GM18519 (cell line): ENCODE measurements around the gene RAPH1.
A peak's percentile ranks its signal among the peaks of the same experiment; 100 is the strongest.

Source experiments
- ATAC-seq: cut with Tn5 transposase; IDR thresholded peaks from one replicate; pipeline ENCODE4 v1.9.1; 2021; ENCODE audit warnings: mild to moderate bottlenecking, moderate library complexity; ENCODE audit not compliant: unreplicated experiment, low FRiP score

RAPH1 gene, protein sequence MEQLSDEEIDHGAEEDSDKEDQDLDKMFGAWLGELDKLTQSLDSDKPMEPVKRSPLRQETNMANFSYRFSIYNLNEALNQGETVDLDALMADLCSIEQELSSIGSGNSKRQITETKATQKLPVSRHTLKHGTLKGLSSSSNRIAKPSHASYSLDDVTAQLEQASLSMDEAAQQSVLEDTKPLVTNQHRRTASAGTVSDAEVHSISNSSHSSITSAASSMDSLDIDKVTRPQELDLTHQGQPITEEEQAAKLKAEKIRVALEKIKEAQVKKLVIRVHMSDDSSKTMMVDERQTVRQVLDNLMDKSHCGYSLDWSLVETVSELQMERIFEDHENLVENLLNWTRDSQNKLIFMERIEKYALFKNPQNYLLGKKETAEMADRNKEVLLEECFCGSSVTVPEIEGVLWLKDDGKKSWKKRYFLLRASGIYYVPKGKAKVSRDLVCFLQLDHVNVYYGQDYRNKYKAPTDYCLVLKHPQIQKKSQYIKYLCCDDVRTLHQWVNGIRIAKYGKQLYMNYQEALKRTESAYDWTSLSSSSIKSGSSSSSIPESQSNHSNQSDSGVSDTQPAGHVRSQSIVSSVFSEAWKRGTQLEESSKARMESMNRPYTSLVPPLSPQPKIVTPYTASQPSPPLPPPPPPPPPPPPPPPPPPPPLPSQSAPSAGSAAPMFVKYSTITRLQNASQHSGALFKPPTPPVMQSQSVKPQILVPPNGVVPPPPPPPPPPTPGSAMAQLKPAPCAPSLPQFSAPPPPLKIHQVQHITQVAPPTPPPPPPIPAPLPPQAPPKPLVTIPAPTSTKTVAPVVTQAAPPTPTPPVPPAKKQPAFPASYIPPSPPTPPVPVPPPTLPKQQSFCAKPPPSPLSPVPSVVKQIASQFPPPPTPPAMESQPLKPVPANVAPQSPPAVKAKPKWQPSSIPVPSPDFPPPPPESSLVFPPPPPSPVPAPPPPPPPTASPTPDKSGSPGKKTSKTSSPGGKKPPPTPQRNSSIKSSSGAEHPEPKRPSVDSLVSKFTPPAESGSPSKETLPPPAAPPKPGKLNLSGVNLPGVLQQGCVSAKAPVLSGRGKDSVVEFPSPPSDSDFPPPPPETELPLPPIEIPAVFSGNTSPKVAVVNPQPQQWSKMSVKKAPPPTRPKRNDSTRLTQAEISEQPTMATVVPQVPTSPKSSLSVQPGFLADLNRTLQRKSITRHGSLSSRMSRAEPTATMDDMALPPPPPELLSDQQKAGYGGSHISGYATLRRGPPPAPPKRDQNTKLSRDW

DNA sequence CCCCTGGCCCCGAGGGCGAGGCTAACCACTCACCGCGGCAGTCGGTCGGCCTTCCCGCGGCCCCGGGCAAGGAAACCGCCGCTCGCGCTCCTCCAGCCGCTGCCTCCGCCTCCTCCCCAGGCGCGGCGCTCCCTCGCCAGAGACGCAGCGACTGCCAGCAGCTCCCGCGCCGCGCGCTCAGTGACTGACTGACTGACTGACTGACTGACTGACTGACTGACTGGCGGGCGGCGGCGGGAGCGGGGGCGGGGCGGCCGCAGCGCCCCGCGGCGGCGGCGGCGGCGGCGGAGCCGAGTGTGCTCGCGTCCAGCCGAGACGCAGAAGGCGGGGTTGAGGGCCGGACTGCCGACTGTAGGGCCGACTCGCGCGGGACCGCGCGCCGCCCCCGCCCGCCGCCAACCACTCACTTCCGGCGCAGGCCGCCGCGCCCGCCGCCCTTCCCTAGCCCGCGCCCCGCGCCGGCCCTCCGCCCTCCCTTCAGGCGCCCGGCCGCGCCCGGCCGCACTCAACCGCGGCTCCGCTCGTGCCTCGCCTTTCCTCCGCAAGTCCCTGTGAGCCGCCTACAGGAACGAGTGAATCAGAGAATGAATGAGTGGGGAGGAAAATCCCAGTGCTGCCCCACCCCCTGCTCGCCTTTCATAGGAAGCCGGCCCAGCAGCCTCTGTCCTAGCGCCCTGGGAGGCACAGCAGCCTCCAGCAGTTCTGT, at the start of gene RAPH1:
Gene RAPH1, minus strand, starts transcription at position 224 of the 706 bp plus-strand sequence. CDS start 39,948 bp downstream, outside the sequence.
- peak; percentile 53 for ATAC-seq

DNA sequence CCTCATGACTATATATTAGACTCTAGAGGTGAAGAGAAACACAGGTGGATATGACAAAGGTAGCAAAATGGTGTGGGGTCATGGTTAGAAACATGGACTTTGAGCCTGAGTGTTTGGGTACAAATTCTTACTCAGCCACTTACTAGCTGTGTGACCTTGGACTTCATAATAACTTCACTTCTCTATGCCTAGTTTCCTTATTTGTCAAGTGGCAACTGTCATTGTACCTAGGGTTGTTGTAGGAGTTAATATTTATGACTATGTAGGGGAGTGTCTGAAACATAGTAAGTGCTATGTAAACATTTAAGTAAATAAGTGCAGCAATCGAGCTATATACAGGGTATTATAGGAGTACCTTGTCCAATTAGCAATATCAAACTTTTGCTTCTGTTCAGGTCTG, 49.7 kb upstream of the RAPH1 start:
- no peak for ATAC-seq

- ATAC-seq: no peak
Observed at GRCh38 chr2:203583701-203584100, 48.6 kb upstream of the RAPH1 start.

DNA sequence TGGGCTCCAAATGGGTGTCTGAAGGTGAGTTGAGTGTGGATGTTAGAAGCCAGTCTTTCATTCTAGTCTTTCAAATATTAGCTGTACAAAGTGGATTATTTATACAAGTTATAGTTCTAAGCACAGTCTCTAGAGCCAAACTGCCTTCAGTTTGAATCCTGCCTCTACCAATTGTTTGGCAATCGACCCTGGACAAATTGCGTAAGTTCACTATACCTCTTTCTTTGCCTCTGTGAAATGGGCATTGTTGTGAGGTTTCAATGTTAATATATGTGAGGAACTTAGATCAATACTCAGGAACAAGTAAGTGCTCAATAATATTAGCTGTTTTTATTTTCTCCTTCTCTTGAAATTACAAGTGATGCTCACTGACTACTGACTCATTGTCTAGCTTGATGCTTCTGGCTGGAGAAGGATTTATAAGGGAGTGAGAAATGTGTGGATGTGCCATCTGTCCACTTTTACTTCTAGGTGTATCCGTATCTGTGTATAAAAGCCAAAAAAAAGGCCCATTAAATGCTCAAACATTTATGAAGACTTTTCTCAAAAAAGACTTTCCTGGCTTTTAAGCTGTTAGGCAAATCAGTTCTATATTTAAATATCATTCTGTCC, 48.1 kb upstream of the RAPH1 start:
- no peak for ATAC-seq

GRCh38 chr2:203582468-203582867, 47.4 kb upstream of the RAPH1 start:
- no peak for ATAC-seq

DNA sequence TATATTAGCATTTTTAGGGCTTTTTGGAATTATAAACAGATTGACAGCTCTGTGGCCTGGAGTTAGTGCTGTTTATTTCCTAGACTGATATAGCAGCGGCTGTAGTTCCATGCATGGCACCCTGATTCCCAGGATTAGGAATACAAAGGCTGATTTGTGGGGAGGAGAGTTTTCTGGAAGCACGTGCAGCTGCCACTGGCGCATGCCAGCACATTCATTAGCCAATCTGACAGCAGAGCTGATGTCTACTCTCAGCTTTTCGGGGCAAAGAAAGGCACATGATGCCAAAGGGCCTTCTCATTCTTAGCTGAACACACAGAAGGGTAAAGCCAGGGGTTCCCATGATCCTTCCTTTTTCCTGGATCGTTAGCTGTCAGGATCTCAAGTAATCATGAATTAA, 45.7 kb upstream of the RAPH1 start:
- ATAC-seq: no peak

GRCh38 chr2:203579730-203580129, 44.6 kb upstream of the RAPH1 start:
- ATAC-seq: no peak

GRCh38 chr2:203578759-203579643, 43.9 kb upstream of the RAPH1 start:
- peak; percentile 89 for ATAC-seq

GRCh38 chr2:203574824-203575223, 39.7 kb upstream of the RAPH1 start:
- no peak for ATAC-seq

GRCh38 chr2:203572316-203572715, 37.2 kb upstream of the RAPH1 start:
- no peak for ATAC-seq

GRCh38 chr2:203569677-203570316, 34.7 kb upstream of the RAPH1 start:
- no peak for ATAC-seq

GRCh38 chr2:203567691-203568090, 32.6 kb upstream of the RAPH1 start:
- no peak for ATAC-seq

GRCh38 chr2:203566161-203566560, 31.1 kb upstream of the RAPH1 start:
- no peak for ATAC-seq

DNA sequence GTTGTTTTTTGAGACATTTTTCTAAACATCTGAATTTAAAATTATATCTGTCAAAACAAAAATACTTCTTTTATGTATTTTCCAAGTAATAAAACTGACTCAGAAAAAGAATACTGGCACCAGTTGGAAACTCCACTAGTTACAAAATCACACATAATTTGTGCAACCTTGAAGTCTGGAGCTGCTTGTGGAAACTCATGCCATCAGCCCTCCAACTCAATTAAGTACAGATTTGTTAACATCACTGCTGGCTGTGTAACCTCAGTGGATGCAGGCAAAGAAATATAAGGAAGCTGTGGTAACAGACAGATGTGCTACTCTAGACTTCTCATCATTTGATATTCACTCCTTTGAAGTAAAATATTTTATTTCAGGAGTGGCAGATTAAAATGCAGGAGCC, 30.0 kb upstream of the RAPH1 start:
- ATAC-seq: no peak

- ATAC-seq: no peak
Observed at GRCh38 chr2:203562268-203562667, 27.2 kb upstream of the RAPH1 start.

- ATAC-seq: no peak
Observed at GRCh38 chr2:203559641-203560040, 24.5 kb upstream of the RAPH1 start.

GRCh38 chr2:203553784-203554183, 18.7 kb upstream of the RAPH1 start:
- no peak for ATAC-seq

DNA sequence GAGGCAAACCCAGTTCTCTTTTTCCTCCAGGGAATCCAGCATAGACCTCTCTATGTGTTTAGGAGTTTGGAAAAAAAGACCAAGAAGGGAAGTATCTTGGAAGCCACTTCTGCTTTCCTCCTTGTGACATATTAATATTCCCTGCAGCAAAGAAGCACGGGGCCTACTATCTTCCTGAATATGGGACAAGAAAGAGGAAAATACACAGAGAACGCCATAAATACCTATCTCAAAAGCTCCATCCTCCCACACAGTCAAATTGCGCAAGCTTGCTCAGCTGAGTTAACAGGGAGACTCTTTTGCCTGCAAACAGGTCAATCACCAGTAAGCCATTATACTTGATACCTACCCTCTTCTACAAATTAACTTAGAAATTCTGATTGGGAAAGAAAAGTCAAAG, 16.7 kb upstream of the RAPH1 start:
- no peak for ATAC-seq
